IPS DF 6.9 (cell line): Measurements from ENCODE around the gene SAMD11.
A peak's percentile ranks its signal among the peaks of the same experiment; 100 is the strongest.
"Not testable (repeated sequence)": the region's sequence is repeated elsewhere in the genome, so short reads cannot be mapped to it uniquely, and the experiment has no call there.

Experiments
- DNase-seq: peaks from one replicate; pipeline ENCODE4 v3.0.0-alpha.2; 2013; ENCODE audit warnings: low read depth, low spot score
- H3K27ac ChIP-seq: one replicate; pipeline ENCODE4 v1.5.1; 2013; ENCODE audit warnings: low read length, control low read depth
- H3K27me3 ChIP-seq: 2 replicates; pipeline ENCODE4 v1.6.1; 2013; ENCODE audit warnings: mild to moderate bottlenecking, low read length; ENCODE audit not compliant: control insufficient read depth, insufficient read depth
- H3K36me3 ChIP-seq: 2 replicates; pipeline ENCODE4 v1.6.1; 2013; ENCODE audit warnings: low read length; ENCODE audit not compliant: control insufficient read depth, insufficient read depth
- H3K4me1 ChIP-seq: 2 replicates; pipeline ENCODE4 v1.6.1; 2013; ENCODE audit warnings: low read length; ENCODE audit not compliant: control insufficient read depth, insufficient read depth
- H3K4me3 ChIP-seq: 2 replicates; pipeline ENCODE4 v1.5.1; 2013; ENCODE audit warnings: mild to moderate bottlenecking, low read length
- H3K9me3 ChIP-seq: 2 replicates; pipeline ENCODE4 v1.6.1; 2013; ENCODE audit warnings: low read length, inconsistent platforms; ENCODE audit not compliant: control insufficient read depth, insufficient read depth
- WGBS: extraction: QIAGEN DNeasy Blood & Tissue Kit; methylation state at CpG from one replicate; pipeline ENCODE4 v1.1.7; 2013; ENCODE audit warnings: mixed read lengths, missing lambda C conversion rate; ENCODE audit not compliant: insufficient read length, insufficient coverage; 5-methylcytosine and 5-hydroxymethylcytosine counted together

The SAMD11 gene

GRCh38 chr1:890661-891060, 33.1 kb upstream of the SAMD11 start:
- no peak for DNase-seq
- Histone ChIP-seq H3K4me1 (no peaks in the 10 kb centered on the region), H3K27me3 (no peaks in the 10 kb centered on the region; the same call in 1 of the 2 replicates), H3K9me3 (no peaks in the 10 kb centered on the region), H3K4me3 (no peak overlapping the region), H3K27ac (no peak overlapping the region), H3K36me3 (no peaks in the 10 kb centered on the region)
- WGBS: no CpG with 5 or more reads among the region's 3 CpGs

GRCh38 chr1:897226-897625, 26.5 kb upstream of the SAMD11 start:
- Histone ChIP-seq H3K4me1 (no peaks in the 10 kb centered on the region), H3K9me3 (no peaks in the 10 kb centered on the region), H3K27me3 (no peaks in the 10 kb centered on the region), H3K4me3 (no peak overlapping the region), H3K36me3 (no peaks in the 10 kb centered on the region), H3K27ac (no peak overlapping the region)
- DNase-seq: no peak
- WGBS: no CpG with 5 or more reads among the region's 8 CpGs

- not testable (repeated sequence) for H3K27ac ChIP-seq, DNase-seq, H3K4me3 ChIP-seq, H3K27me3 ChIP-seq, H3K4me1 ChIP-seq, H3K36me3 ChIP-seq, H3K9me3 ChIP-seq
- WGBS: no CpG with 5 or more reads among the region's 17 CpGs
Measured at GRCh38 chr1:897951-898350, 25.8 kb upstream of the SAMD11 start.

GRCh38 chr1:899636-900317, 23.9 kb upstream of the SAMD11 start:
- H3K4me3 ChIP-seq: no peak overlapping the region
- H3K36me3 ChIP-seq: no peaks in the 10 kb centered on the region
- H3K9me3 ChIP-seq: no peaks in the 10 kb centered on the region
- H3K4me1 ChIP-seq: no peaks in the 10 kb centered on the region
- H3K27ac ChIP-seq: no peak overlapping the region
- peaks cover 3% of the 10 kb centered on the region; the same call in 1 of the 2 replicates for H3K27me3 ChIP-seq
- DNase-seq: no peak
- WGBS: no CpG with 5 or more reads among the region's 8 CpGs

- WGBS: no CpG with 5 or more reads among the region's 18 CpGs
Measured at GRCh38 chr1:901108-901859, 22.4 kb upstream of the SAMD11 start.

GRCh38 chr1:902802-903201, 20.9 kb upstream of the SAMD11 start:
- no peak for DNase-seq
- no CpG with 5 or more reads among the region's 21 CpGs for WGBS
- no peaks in the 10 kb centered on the region for H3K4me1 ChIP-seq

More at GRCh38 chr1:901108-901859, 22.4 kb upstream of the SAMD11 start:
- Histone ChIP-seq H3K27me3 (peaks cover 16% of the 10 kb centered on the region), H3K4me3 (no peak overlapping the region), H3K27ac (no peak overlapping the region), H3K4me1 (no peaks in the 10 kb centered on the region), H3K36me3 (no peaks in the 10 kb centered on the region), H3K9me3 (no peaks in the 10 kb centered on the region)
- DNase-seq: no peak

GRCh38 chr1:903305-903704, 20.4 kb upstream of the SAMD11 start:
- no peaks in the 10 kb centered on the region for H3K4me1 ChIP-seq
- no peak for DNase-seq
- WGBS: no CpG with 5 or more reads among the region's 10 CpGs
- no peaks in the 10 kb centered on the region for H3K9me3 ChIP-seq
- peaks cover 19% of the 10 kb centered on the region for H3K27me3 ChIP-seq
- H3K4me3 ChIP-seq: no peak overlapping the region
- H3K36me3 ChIP-seq: no peaks in the 10 kb centered on the region
- H3K27ac ChIP-seq: no peak overlapping the region

More at GRCh38 chr1:902802-903201, 20.9 kb upstream of the SAMD11 start:
- H3K4me3 ChIP-seq: no peak overlapping the region
- no peaks in the 10 kb centered on the region for H3K36me3 ChIP-seq
- no peak overlapping the region for H3K27ac ChIP-seq
- H3K9me3 ChIP-seq: no peaks in the 10 kb centered on the region
- H3K27me3 ChIP-seq: peaks cover 19% of the 10 kb centered on the region

GRCh38 chr1:903721-904271, 19.9 kb upstream of the SAMD11 start:
- Histone ChIP-seq H3K4me1 (no peaks in the 10 kb centered on the region), H3K27me3 (peaks cover 19% of the 10 kb centered on the region), H3K4me3 (no peak overlapping the region), H3K36me3 (no peaks in the 10 kb centered on the region), H3K27ac (no peak overlapping the region), H3K9me3 (no peaks in the 10 kb centered on the region)
- no peak for DNase-seq
- WGBS: no CpG with 5 or more reads among the region's 21 CpGs

GRCh38 chr1:904310-904950, 19.3 kb upstream of the SAMD11 start:
- no peak overlapping the region for H3K27ac ChIP-seq
- no peaks in the 10 kb centered on the region for H3K9me3 ChIP-seq
- H3K4me1 ChIP-seq: no peaks in the 10 kb centered on the region
- peaks cover 19% of the 10 kb centered on the region for H3K27me3 ChIP-seq
- no CpG with 5 or more reads among the region's 91 CpGs for WGBS
- no peaks in the 10 kb centered on the region for H3K36me3 ChIP-seq
- H3K4me3 ChIP-seq: peak overlapping the region; percentile 31; the same call in 1 of the 2 replicates
- DNase-seq: no peak

GRCh38 chr1:905071-905749, 18.5 kb upstream of the SAMD11 start:
- no peak for DNase-seq
- H3K27me3 ChIP-seq: peaks cover 19% of the 10 kb centered on the region

More at GRCh38 chr1:905071-905749, 18.5 kb upstream of the SAMD11 start:
- WGBS: no CpG with 5 or more reads among the region's 49 CpGs
- H3K4me3 ChIP-seq: peak overlapping the region; percentile 31; the same call in 1 of the 2 replicates
- H3K36me3 ChIP-seq: no peaks in the 10 kb centered on the region
- H3K27ac ChIP-seq: no peak overlapping the region
- H3K4me1 ChIP-seq: no peaks in the 10 kb centered on the region
- no peaks in the 10 kb centered on the region for H3K9me3 ChIP-seq
